Tibial nerve (tissue), 3 donors: ENCODE data around the gene ENOX1.

Experiments used
- POLR2A ChIP-seq, 2 donors: fragments of 450-650 bp; IDR thresholded peaks; one replicate each; pipeline ENCODE4 v1.6.1; 2017; ENCODE audit warnings: antibody characterized with exemption in 2 of 2, mild to moderate bottlenecking in 2 of 2, moderate library complexity in 2 of 2
- TF ChIP-seq, protein P1 (sequence below), 5 experiments: fragments of 200-600 bp in 3 of 5; fragments of 450-650 bp in 2 of 5; sonication (generic) in 3 of 5; IDR thresholded peaks; one replicate each; pipeline ENCODE4 v1.5.1; 2016 to 2019; ENCODE audit warnings: antibody characterized with exemption in 5 of 5, mild to moderate bottlenecking in 3 of 5, moderate library complexity in 2 of 5

- TF ChIP-seq, protein P1, sequence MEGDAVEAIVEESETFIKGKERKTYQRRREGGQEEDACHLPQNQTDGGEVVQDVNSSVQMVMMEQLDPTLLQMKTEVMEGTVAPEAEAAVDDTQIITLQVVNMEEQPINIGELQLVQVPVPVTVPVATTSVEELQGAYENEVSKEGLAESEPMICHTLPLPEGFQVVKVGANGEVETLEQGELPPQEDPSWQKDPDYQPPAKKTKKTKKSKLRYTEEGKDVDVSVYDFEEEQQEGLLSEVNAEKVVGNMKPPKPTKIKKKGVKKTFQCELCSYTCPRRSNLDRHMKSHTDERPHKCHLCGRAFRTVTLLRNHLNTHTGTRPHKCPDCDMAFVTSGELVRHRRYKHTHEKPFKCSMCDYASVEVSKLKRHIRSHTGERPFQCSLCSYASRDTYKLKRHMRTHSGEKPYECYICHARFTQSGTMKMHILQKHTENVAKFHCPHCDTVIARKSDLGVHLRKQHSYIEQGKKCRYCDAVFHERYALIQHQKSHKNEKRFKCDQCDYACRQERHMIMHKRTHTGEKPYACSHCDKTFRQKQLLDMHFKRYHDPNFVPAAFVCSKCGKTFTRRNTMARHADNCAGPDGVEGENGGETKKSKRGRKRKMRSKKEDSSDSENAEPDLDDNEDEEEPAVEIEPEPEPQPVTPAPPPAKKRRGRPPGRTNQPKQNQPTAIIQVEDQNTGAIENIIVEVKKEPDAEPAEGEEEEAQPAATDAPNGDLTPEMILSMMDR (IDR thresholded peaks at IDR 0.05) = no peak
- no peak for TF ChIP-seq POLR2A (IDR thresholded peaks at IDR 0.05)
Measured at GRCh38 chr13:43822969-43823368, 36.2 kb upstream of the ENOX1 start.
